K562 (cell line): ENCODE data around the gene RPS17. TPM values are rescaled to one million over a fixed set of nuclear protein-coding genes. Genes with fewer than 3 reads are reported as not detected.

Source experiments
- BCLAF1 ChIP-seq, 2 experiments: fragments of 450-650 bp in 1 of 2; IDR thresholded peaks; 2 replicates each; pipeline ENCODE4 v1.6.1; 2011 to 2017; ENCODE audit warnings: low read depth in 2 of 2, antibody characterized with exemption in 1 of 2, borderline replicate concordance in 1 of 2, low read length in 1 of 2, mild to moderate bottlenecking in 1 of 2, mixed read lengths in 1 of 2; ENCODE audit not compliant: control insufficient read depth in 1 of 2
- E2F3 ChIP-seq: fragments of 250-450 bp; sonication (Bioruptor Pico); IDR thresholded peaks from 2 replicates; pipeline ENCODE4 v1.4.0; 2020; ENCODE audit warnings: mild to moderate bottlenecking
- FOXJ2 ChIP-seq: fragments of 200-800 bp; sonication (Bioruptor generic); IDR thresholded peaks from 2 replicates; pipeline ENCODE4 v1.6.1; 2016; ENCODE audit warnings: missing genetic modification characterization, missing compliant biosample characterization
- GATA2 ChIP-seq: sonication (generic); formaldehyde crosslinking; IDR thresholded peaks from 2 replicates; pipeline ENCODE4 v1.4.0; 2020; ENCODE audit warnings: mild to moderate bottlenecking, missing genetic modification reagents
- HNRNPH1 ChIP-seq: fragments of 200-400 bp; formaldehyde crosslinking; optimal IDR thresholded peaks from 2 replicates; pipeline ENCODE3; 2017; ENCODE audit warnings: low read depth, mild to moderate bottlenecking, low read length, moderate library complexity
- RREB1 ChIP-seq: fragments of 250-450 bp; sonication (Bioruptor Pico); IDR thresholded peaks from 2 replicates; pipeline ENCODE4 v1.4.0; 2020
- SMARCA4 ChIP-seq: fragments of 450-650 bp; IDR thresholded peaks from 2 replicates; pipeline ENCODE4 v1.6.1; 2016
- SREBF1 ChIP-seq: fragments of 150-350 bp; IDR thresholded peaks from 2 replicates; pipeline ENCODE4 v1.6.1; 2014; ENCODE audit warnings: antibody characterized with exemption, low read depth, low read length, borderline replicate concordance
- ZNF253 ChIP-seq: fragments of 250-450 bp; sonication (Bioruptor Pico); conservative IDR thresholded peaks from 2 replicates; pipeline ENCODE4 v1.6.1; 2021; ENCODE audit warnings: mild to moderate bottlenecking
- ZNF41 ChIP-seq: fragments of 250-450 bp; sonication (Bioruptor Pico); conservative IDR thresholded peaks from 2 replicates; pipeline ENCODE4 v1.4.0; 2020; ENCODE audit warnings: mild to moderate bottlenecking
- polyA plus RNA-seq, 8 experiments: library from polyadenylated mRNA; depleted of rRNA in 4 of 8; stranded (reverse) in 5 of 8; unstranded in 3 of 8; fragments of >200 nt; fragmentation: Nextera tagmentation in 2 of 8; fragmentation: Illumina TruSeq in 1 of 8; extraction: Ambion mirVana in 2 of 8; extraction: Trizol in 1 of 8; gene quantifications; 2 replicates each; pipeline versions ENCODE4 v1.2.1 to v1.2.3, GENCODE V29; 2011 to 2014; ENCODE audit warnings: inconsistent platforms in 1 of 8, missing spikeins in 1 of 8
- total RNA-seq, 7 experiments: library from RNA; depleted of rRNA in 6 of 7; stranded (reverse); fragments of >200 nt in 6 of 7; fragmentation: Illumina TruSeq in 2 of 7; extraction: Trizol in 2 of 7; gene quantifications; 2 replicates each; pipeline versions ENCODE4 v1.2.1 to v1.2.3, GENCODE V29; 2011 to 2021; ENCODE audit warnings: low replicate concordance in 1 of 7
- TF ChIP-seq, protein P1 (sequence below): sonication (generic); formaldehyde crosslinking; IDR thresholded peaks from 2 replicates; pipeline ENCODE4 v1.8.0; 2023; ENCODE audit warnings: missing genetic modification reagents, mild to moderate bottlenecking, borderline replicate concordance

Gene RPS17
- total and polyA plus RNA-seq, 9 of the 15 experiments (the other 6 are each of a cell fraction or from before 2014, with no cell fraction given) = 1,988 to 6,515 (median 5,229) TPM

- TF ChIP-seq, protein P1, sequence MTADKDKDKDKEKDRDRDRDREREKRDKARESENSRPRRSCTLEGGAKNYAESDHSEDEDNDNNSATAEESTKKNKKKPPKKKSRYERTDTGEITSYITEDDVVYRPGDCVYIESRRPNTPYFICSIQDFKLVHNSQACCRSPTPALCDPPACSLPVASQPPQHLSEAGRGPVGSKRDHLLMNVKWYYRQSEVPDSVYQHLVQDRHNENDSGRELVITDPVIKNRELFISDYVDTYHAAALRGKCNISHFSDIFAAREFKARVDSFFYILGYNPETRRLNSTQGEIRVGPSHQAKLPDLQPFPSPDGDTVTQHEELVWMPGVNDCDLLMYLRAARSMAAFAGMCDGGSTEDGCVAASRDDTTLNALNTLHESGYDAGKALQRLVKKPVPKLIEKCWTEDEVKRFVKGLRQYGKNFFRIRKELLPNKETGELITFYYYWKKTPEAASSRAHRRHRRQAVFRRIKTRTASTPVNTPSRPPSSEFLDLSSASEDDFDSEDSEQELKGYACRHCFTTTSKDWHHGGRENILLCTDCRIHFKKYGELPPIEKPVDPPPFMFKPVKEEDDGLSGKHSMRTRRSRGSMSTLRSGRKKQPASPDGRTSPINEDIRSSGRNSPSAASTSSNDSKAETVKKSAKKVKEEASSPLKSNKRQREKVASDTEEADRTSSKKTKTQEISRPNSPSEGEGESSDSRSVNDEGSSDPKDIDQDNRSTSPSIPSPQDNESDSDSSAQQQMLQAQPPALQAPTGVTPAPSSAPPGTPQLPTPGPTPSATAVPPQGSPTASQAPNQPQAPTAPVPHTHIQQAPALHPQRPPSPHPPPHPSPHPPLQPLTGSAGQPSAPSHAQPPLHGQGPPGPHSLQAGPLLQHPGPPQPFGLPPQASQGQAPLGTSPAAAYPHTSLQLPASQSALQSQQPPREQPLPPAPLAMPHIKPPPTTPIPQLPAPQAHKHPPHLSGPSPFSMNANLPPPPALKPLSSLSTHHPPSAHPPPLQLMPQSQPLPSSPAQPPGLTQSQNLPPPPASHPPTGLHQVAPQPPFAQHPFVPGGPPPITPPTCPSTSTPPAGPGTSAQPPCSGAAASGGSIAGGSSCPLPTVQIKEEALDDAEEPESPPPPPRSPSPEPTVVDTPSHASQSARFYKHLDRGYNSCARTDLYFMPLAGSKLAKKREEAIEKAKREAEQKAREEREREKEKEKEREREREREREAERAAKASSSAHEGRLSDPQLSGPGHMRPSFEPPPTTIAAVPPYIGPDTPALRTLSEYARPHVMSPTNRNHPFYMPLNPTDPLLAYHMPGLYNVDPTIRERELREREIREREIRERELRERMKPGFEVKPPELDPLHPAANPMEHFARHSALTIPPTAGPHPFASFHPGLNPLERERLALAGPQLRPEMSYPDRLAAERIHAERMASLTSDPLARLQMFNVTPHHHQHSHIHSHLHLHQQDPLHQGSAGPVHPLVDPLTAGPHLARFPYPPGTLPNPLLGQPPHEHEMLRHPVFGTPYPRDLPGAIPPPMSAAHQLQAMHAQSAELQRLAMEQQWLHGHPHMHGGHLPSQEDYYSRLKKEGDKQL = 0 out of 2 replicates have a peak, but pooled peaks have one; percentile 39
- TF ChIP-seq ZNF253 (CRISPR knock-in tag) = no peak
- no peak; the same call in 1 of the 2 replicates for TF ChIP-seq ZNF41 (CRISPR knock-in tag)
- TF ChIP-seq RREB1 (CRISPR knock-in tag) = no peak; the same call in 1 of the 2 replicates
- no peak for TF ChIP-seq GATA2 (CRISPR knock-in tag)
- TF ChIP-seq BCLAF1 (IDR thresholded peaks at IDR 0.05; ENCODE audit: borderline replicate concordance in 1 of 2, control insufficient read depth in 1 of 2, low read depth in 2 of 2, low read length in 1 of 2) = peak; percentile 79 to 80; a peak in 2 of 4 replicates
- TF ChIP-seq SREBF1 = 0 out of 2 replicates have a peak, but pooled peaks have one; percentile 50
- no peak for TF ChIP-seq FOXJ2
- TF ChIP-seq SMARCA4 = 0 out of 2 replicates have a peak, but pooled peaks have one; percentile 55
- no peak for TF ChIP-seq HNRNPH1
- TF ChIP-seq E2F3 (CRISPR knock-in tag) = no peak
Measured at GRCh38 chr15:82540055-82540983, at the start of gene RPS17 (continued).
